B cell (primary cell): ENCODE measurements around the gene SLC2A9.

Source experiments
- EZH2 ChIP-seq: IDR thresholded peaks from 2 replicates; pipeline ENCODE4 v1.6.1; 2012; ENCODE audit warnings: borderline replicate concordance, low read depth, mild to moderate bottlenecking, moderate library complexity, low read length; ENCODE audit not compliant: insufficient read depth, poor library complexity, severe bottlenecking
- TF ChIP-seq, protein P1 (sequence below): fragments of 200-600 bp; IDR thresholded peaks from one replicate; pipeline ENCODE4 v1.8.0; 2022; ENCODE audit warnings: antibody characterized with exemption, mild to moderate bottlenecking

DNA sequence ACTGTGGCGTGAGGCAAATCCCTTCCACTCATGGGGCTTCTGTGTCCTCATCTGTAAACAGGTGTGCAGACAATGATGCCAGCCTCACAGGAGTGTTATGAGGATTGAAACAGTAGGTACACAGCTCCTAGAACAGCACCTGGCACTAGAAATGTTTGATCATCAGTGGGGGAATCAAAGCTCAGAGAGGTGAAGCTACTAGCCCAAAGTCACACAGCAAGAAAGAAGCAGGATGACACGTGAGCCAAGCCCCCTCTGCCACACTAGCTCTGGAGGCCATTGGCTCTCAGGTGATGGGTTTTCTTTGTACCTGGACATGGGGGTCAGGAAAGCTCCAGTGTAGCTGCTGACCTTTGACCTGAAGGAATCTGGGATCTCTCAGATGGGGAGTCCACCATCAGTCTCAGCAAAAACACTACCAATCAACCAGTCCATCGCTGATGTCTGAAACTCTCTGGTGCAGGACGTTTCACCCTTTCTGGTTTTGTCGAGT is 13.4 kb upstream of the SLC2A9 start:
- TF ChIP-seq, protein P1, sequence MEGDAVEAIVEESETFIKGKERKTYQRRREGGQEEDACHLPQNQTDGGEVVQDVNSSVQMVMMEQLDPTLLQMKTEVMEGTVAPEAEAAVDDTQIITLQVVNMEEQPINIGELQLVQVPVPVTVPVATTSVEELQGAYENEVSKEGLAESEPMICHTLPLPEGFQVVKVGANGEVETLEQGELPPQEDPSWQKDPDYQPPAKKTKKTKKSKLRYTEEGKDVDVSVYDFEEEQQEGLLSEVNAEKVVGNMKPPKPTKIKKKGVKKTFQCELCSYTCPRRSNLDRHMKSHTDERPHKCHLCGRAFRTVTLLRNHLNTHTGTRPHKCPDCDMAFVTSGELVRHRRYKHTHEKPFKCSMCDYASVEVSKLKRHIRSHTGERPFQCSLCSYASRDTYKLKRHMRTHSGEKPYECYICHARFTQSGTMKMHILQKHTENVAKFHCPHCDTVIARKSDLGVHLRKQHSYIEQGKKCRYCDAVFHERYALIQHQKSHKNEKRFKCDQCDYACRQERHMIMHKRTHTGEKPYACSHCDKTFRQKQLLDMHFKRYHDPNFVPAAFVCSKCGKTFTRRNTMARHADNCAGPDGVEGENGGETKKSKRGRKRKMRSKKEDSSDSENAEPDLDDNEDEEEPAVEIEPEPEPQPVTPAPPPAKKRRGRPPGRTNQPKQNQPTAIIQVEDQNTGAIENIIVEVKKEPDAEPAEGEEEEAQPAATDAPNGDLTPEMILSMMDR = no peak
- TF ChIP-seq EZH2 = no peak
